GM19240 (cell line): Measurements from ENCODE around the gene CCK.
A peak's percentile ranks its signal among the peaks of the same experiment; 100 is the strongest.

Experiments
- DNase-seq: peaks from one replicate; pipeline ENCODE4 v3.0.0; 2011; ENCODE audit warnings: low spot score; ENCODE audit not compliant: insufficient read length

The CCK gene

GRCh38 chr3:42269647-42270046 lies 3.7 kb upstream of the CCK start:
- no peak for DNase-seq

GRCh38 chr3:42267878-42268277 lies 1.9 kb upstream of the CCK start:
- no peak for DNase-seq

- DNase-seq = no peak
These were observed 660 bp downstream of the CCK start for GRCh38 chr3:42265059-42265991.

- DNase-seq = no peak
These were observed 1.5 kb downstream of the CCK start for GRCh38 chr3:42264399-42265058.

GRCh38 chr3:42263354-42264346 lies 2.3 kb downstream of the CCK start:
- no peak for DNase-seq

- no peak for DNase-seq
These were observed 3.5 kb downstream of the CCK start for GRCh38 chr3:42262525-42262924.

- DNase-seq = no peak
These were observed 9.0 kb downstream of the CCK start for GRCh38 chr3:42257007-42257406.

- no peak for DNase-seq
These were observed 9.7 kb downstream of the CCK start for GRCh38 chr3:42256135-42256819.

GRCh38 chr3:42254566-42254965 lies 11.4 kb downstream of the CCK start:
- no peak for DNase-seq

GRCh38 chr3:42250761-42251160 lies 15.2 kb downstream of the CCK start:
- no peak for DNase-seq

GRCh38 chr3:42247576-42248027 lies 18.4 kb downstream of the CCK start:
- peak; percentile 52 for DNase-seq

GRCh38 chr3:42246091-42246490 lies 19.9 kb downstream of the CCK start:
- DNase-seq = no peak

GRCh38 chr3:42236611-42237010 lies 29.4 kb downstream of the CCK start:
- no peak for DNase-seq

- no peak for DNase-seq
These were observed 30.5 kb downstream of the CCK start for GRCh38 chr3:42235532-42235931.

- no peak for DNase-seq
These were observed 35.1 kb downstream of the CCK start for GRCh38 chr3:42230860-42231259.

- no peak for DNase-seq
These were observed 35.9 kb downstream of the CCK start for GRCh38 chr3:42229942-42230688.

GRCh38 chr3:42229266-42229941 lies 36.6 kb downstream of the CCK start:
- DNase-seq = no peak

- DNase-seq = no peak
These were observed 37.2 kb downstream of the CCK start for GRCh38 chr3:42228796-42229195.
